Stimulated activated naive CD8-positive, alpha-beta T cell treated with anti-CD3 and anti-CD28 coated beads, Interleukin-15, amount 100 ng/mL, for 72 hours (primary cell): ENCODE data around the gene TNS4.

Source experiments
- ATAC-seq: fragments of 150-1000 bp; cut with Tn5 transposase; 2 replicates; pipeline ENCODE4 v1.10.0; 2021; ENCODE audit warnings: mild to moderate bottlenecking, moderate library complexity
- DNase-seq, 2 donors: peaks; one replicate each; pipeline ENCODE4 v3.0.0; 2021 to 2022
- H3K27ac Mint-ChIP-seq, 2 donors: one replicate each; pipeline ENCODE4 v1.8.0; 2022; ENCODE audit warnings: mild to moderate bottlenecking in 2 of 2, mixed read lengths in 2 of 2, moderate library complexity in 2 of 2
- H3K27me3 Mint-ChIP-seq: one replicate; pipeline ENCODE4 v1.8.0; 2022; ENCODE audit warnings: mixed read lengths
- H3K4me1 Mint-ChIP-seq: one replicate; pipeline ENCODE4 v1.8.0; 2022; ENCODE audit warnings: mild to moderate bottlenecking, mixed read lengths
- H3K4me3 Mint-ChIP-seq, 2 donors: one replicate each; pipeline ENCODE4 v1.8.0; 2022; ENCODE audit warnings: mild to moderate bottlenecking in 2 of 2, mixed read lengths in 2 of 2, moderate library complexity in 1 of 2
- H3K9me3 Mint-ChIP-seq, 2 donors: one replicate each; pipeline ENCODE4 v1.8.0; 2022; ENCODE audit warnings: mixed read lengths in 2 of 2

Gene TNS4

DNA sequence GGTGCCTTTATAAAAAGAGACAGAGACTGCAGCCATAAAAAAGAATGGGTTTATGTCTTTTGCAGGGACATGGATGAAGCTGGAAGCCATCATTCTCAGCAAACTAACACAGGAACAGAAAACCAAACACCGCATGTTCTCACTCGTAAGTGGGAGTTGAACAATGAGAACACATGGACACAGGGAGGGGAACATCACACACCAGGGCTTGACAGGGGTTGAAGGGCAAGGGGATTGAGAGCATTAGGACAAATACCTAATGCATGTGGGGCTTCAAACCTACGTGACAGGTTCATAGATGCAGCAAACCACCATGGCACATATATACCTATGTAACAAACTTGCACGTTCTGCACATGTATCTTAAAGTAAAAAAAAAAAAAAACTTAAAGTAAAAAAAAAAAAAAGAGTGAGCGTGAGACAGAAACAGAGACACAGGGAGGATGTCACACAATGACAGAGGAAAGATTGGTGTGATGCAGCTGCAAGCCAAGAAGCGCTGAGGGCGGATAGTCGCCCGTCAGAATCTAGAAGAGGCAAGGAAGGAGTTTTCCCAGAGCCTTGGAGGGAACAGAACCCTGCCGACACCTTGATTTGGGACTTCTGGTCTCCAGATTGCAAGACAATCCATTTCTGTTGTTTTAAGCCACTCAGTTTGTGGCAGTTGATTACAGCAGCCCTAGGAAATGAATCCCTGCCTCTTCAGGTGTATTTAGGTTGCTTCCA lies 27.4 kb upstream of the TNS4 start:
- Mint-ChIP-seq H3K27ac (no peak overlapping the region), H3K9me3 (peaks cover 18 to 22% of the 10 kb centered on the region in 2 donors), H3K4me1 (peaks cover 56% of the 10 kb centered on the region), H3K27me3 (no peaks in the 10 kb centered on the region), H3K4me3 (peak overlapping the region in 1 of 2 donors; percentile 9)
- no peak for DNase-seq
- no peak for ATAC-seq

DNA sequence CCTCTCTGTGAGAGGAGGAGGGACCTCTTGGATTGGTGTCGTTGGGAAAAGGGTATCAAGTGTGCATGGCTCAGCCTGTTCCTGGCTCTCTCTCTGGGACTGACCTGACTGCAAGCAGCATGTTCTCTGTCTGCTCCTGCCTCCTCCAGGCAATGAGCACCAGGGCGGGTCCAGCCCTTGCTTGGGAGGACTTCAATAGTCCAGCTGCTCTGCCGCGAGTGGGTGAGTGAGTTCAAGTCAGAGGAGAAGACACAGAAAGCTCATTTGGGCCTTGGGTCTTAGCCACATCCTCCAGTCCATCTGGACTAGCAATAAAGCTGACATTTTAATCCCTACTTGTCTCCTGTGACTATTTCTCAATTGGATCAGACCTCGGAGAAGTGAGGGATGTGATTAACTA lies 25.2 kb upstream of the TNS4 start:
- peaks cover 36% of the 10 kb centered on the region for H3K4me1 Mint-ChIP-seq
- H3K27ac Mint-ChIP-seq: no peak overlapping the region
- H3K27me3 Mint-ChIP-seq: no peaks in the 10 kb centered on the region
- ATAC-seq: no peak
- H3K9me3 Mint-ChIP-seq: peaks cover 22 to 23% of the 10 kb centered on the region in 2 donors
- H3K4me3 Mint-ChIP-seq: no peak overlapping the region
- DNase-seq: no peak

DNA sequence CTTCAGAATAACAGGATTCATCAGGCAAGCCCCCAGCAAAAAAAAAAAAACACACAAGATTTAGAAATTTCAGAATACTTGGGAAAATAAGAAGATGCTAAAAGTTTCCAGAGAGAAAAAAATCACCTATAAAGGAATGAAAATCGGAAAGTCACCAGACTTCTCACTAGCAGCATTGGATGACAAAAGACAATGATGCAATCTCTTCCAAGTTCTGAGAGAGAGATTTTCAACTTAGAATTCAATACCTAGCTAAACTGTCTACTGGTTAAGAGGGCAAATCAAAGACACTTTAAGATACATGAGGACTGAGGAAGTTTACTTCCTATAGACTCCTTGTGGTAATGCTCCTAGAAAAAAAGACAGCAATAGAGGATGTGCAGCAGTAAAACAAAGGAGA lies 23.9 kb upstream of the TNS4 start:
- H3K27me3 Mint-ChIP-seq: no peaks in the 10 kb centered on the region
- peaks cover 22 to 23% of the 10 kb centered on the region in 2 donors for H3K9me3 Mint-ChIP-seq
- DNase-seq (no peak), ATAC-seq (no peak)
- peaks cover 32% of the 10 kb centered on the region for H3K4me1 Mint-ChIP-seq
- H3K27ac Mint-ChIP-seq: no peak overlapping the region
- no peak overlapping the region for H3K4me3 Mint-ChIP-seq

DNA sequence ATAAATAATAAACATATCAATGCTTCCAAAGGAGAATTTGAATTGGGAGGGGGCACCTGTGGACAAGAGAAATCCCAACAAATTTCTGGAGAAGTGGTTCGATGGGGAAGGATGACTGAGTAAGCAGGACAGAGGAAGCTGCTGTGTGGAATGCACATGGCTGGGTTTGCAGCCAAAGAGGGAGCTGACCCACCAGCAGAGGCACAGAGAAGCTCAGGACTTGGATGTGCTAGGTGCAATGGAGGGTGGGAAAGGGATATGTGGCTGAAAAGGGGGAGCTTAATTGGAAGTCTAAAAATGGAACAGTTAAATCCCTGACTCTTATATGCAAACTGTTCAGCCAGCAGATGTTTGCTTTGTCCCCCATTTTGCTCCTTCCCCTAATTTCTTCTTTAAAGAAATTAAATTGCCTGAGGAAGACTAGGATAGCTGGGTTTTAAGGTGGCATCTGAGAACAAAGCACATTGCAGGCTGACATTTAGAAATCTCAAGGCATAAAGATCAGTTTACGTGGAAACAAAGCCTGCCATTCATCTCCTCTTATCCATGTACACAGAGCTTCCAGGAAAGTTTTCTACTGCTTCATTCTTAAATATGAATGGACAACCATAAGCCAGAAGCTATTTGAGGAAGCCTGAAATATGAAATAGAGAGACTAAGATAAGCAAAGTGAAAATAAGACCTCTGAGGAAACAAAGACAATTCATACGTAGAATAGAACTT lies 23.0 kb upstream of the TNS4 start:
- H3K4me1 Mint-ChIP-seq: peaks cover 28% of the 10 kb centered on the region
- no peak overlapping the region for H3K27ac Mint-ChIP-seq
- ATAC-seq (no peak), DNase-seq (no peak)
- no peaks in the 10 kb centered on the region for H3K27me3 Mint-ChIP-seq
- H3K4me3 Mint-ChIP-seq: no peak overlapping the region
- H3K9me3 Mint-ChIP-seq: peaks cover 22 to 23% of the 10 kb centered on the region in 2 donors

DNA sequence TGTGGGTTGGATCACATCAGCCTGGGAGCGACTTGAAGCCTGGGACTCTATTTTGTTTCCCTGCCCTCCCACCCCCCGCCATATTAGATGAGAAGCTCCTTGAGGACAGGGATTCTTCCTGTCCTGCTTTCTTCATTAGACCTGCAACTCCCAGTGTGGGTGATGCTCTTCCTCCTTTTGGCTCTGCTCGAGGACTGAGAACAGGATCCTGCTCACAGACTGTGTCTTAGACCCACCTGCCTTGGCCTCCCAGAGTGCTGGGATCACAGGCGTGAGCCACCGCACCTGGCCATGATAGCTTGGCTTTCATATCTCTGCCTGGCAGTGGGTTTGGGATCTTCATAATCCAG lies 21.5 kb upstream of the TNS4 start:
- DNase-seq (no peak), ATAC-seq (no peak)
- peaks cover 22 to 23% of the 10 kb centered on the region in 2 donors for H3K9me3 Mint-ChIP-seq
- H3K27ac Mint-ChIP-seq: no peak overlapping the region
- H3K4me3 Mint-ChIP-seq: no peak overlapping the region
- H3K4me1 Mint-ChIP-seq: peaks cover 31% of the 10 kb centered on the region
- H3K27me3 Mint-ChIP-seq: no peaks in the 10 kb centered on the region

DNA sequence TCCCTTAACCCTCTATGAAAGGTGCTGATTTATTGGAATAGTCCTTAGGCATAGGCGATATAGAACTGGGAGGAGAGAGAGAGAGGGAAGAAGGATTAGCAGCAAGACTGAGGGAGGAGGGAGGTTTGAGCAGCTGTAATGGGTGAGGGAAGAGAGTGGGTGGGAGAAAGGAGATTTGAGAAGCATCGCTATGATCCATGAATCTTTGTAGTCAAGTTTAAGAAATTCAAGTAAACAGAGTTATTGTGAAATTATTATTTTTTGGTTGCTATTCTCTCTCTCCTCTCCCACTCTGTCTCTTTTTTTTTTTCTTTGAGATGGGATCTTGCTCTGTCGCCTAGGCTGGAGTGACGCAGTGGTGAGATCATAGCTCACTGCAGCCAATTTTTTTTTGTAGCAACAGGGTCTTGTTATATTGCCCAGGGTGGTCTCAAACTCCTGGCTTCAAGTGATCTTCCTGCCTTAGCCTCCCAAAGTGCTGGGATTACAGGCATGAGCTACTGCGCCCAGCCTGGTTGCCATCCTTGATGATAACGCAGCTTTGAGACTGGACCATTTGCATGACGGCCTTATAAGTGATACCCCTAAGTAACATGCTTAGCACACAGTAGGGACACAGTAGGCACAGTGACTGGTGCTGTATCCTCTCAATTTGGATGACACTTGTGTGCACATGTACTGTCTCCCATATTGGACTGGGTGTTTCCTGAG lies 21.0 kb upstream of the TNS4 start:
- peak overlapping the region in 1 of 2 donors; percentile 16 for H3K27ac Mint-ChIP-seq
- H3K27me3 Mint-ChIP-seq: no peaks in the 10 kb centered on the region
- H3K4me1 Mint-ChIP-seq: peaks cover 37% of the 10 kb centered on the region
- ATAC-seq: no peak
- no peak for DNase-seq
- H3K9me3 Mint-ChIP-seq: peaks cover 22 to 23% of the 10 kb centered on the region in 2 donors
- H3K4me3 Mint-ChIP-seq: no peak overlapping the region

DNA sequence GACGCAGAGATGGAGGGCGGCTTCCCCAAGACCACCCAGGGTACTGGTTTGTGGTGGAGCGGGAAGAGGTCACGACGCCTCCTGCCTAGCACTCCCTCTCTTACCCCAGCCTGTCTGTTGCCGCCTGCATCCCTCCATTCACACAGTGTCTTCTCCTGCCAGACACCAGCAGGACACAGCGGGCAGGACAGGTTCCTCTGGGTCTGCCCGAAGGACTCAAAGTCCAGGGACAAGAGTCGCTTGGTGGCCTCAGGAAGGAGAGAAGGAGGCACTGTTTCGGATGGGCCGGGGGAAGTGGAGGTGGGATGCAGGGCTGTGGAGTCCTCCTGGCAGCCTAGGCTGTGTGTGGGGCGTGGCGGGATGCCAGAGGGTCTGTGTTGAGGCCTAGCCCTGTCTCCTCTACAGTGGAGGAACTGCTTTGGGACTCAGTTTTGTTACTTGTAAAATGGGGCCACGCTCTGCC lies 19.6 kb upstream of the TNS4 start:
- ATAC-seq: no peak
- no peak overlapping the region for H3K27ac Mint-ChIP-seq
- no peaks in the 10 kb centered on the region for H3K27me3 Mint-ChIP-seq
- no peak for DNase-seq
- H3K4me3 Mint-ChIP-seq: no peak overlapping the region
- peaks cover 21 to 23% of the 10 kb centered on the region in 2 donors for H3K9me3 Mint-ChIP-seq
- peaks cover 51% of the 10 kb centered on the region for H3K4me1 Mint-ChIP-seq

DNA sequence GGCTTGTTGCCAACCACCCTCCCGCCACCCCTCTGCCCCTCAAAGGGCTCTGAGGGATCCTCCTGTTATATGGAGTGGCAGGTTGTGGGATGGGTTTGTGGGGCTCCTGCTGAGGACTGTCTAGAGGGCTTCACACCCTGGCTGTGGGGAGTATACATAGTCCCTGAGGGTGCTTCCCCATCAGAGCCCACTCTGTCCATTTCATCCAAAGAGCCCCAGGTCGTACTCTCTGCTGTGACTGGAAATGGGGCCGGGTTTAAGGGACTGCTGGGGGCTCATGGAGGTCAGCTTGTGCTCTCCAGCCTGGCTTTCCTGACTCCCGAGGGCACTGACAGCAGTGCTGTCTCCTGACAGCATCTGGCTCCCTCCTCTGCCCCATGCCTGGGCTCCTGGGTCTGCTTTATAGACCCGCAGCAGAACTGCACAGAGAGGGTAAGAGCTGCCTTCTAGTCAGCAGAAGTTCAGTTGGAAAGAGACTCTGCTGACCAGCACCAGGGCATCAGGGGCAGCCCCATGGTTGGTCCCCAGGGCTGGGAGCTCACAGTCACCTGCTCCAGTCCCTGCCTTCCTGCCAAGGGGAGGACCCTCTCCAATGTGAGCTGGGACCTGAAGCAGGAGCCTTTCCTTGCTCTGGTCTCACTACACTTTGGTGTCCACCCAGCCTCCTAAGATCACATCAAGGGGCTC lies 17.8 kb upstream of the TNS4 start:
- ATAC-seq (no peak), DNase-seq (no peak)
- Mint-ChIP-seq H3K27me3 (peaks cover 5% of the 10 kb centered on the region), H3K4me1 (peaks cover 69% of the 10 kb centered on the region), H3K27ac (no peak overlapping the region), H3K4me3 (peak overlapping the region; percentile 17 to 63), H3K9me3 (peaks cover 4 to 9% of the 10 kb centered on the region in 2 donors)

DNA sequence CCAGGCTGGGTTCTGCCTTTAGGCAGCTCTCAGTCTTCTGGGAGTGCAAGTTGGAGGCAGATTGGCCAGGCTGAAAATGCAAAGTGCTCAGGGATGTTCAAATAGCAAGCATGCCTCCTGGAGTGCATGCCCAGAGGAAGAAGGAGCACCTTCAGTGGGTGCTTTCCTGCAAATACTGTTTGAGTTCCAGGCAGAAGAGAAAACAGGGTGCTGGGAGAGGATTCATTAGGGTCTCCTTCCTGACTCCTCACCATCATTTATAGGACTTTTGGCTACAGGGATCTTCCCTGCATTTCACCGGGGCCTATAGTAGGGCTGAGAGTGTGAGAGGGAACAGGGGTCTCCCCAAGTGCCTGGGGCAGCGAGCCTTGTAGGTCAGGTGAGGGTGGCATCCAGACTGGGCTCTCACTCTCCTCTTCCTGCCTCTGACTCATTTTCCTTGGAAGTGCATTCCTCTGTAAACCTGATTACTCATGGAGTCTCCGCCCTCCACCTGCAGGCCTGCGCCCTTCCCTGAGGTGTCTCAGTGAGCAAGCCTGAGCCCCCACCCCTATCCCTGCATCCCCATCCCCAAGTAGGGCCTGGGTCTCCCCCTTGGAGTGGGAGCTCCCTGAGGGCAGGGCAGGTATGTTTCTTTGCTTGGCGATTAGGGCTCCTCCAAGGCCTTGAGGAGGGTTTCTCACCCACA lies 17.1 kb upstream of the TNS4 start:
- ATAC-seq (no peak), DNase-seq (no peak)
- Mint-ChIP-seq H3K9me3 (peaks cover 0 to 5% of the 10 kb centered on the region in 2 donors), H3K4me3 (peak overlapping the region; percentile 73 to 74), H3K27me3 (peaks cover 12% of the 10 kb centered on the region), H3K4me1 (peaks cover 75% of the 10 kb centered on the region), H3K27ac (no peak overlapping the region)

DNA sequence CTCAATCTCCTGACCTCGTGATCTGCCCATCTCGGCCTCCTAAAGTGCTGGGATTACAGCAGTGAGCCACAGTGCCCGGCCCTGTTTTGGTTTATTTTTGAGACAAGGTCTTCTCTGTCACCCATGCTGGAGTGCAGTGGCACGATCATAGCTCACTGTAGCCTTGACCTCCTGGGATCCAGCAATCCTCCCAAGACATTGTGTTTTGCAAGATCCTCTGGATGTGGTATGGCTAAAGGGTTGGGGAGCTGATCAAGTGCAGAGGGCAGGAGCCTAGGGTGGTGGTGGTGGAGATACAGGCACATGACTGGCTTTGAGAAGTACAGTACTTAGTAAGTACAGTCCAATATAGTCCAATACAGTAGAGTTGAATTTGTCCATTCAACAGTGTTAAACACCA lies 16.6 kb upstream of the TNS4 start:
- Mint-ChIP-seq H3K4me3 (peak overlapping the region; percentile 73 to 74), H3K27ac (peak overlapping the region in 1 of 2 donors; percentile 10), H3K27me3 (peaks cover 14% of the 10 kb centered on the region), H3K9me3 (no peaks in the 10 kb centered on the region), H3K4me1 (peaks cover 76% of the 10 kb centered on the region)
- no peak for ATAC-seq
- DNase-seq: no peak

DNA sequence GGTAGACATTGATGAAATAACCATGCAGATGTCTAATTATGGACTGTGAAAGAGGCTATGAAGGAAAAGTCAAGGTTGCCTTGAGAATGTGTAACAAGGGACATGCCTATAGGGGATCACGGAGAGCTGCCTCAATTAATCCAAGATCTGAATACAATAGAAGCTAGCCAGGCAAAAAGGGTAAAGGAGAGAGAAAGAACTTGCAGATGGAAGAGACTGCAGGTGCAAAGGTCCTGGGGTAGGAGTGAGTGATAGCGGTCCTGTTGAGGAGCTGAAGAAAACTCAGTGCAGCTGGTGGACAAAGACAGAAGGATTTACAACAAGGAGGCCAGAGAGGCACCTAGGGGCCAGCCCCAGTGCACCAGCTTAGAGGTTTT lies 15.9 kb upstream of the TNS4 start:
- peaks cover 14% of the 10 kb centered on the region for H3K27me3 Mint-ChIP-seq
- H3K9me3 Mint-ChIP-seq: no peaks in the 10 kb centered on the region
- no peak for DNase-seq
- peak overlapping the region; percentile 73 to 78 for H3K4me3 Mint-ChIP-seq
- H3K4me1 Mint-ChIP-seq: peaks cover 76% of the 10 kb centered on the region
- no peak for ATAC-seq
- peak overlapping the region; percentile 20 to 69 for H3K27ac Mint-ChIP-seq

DNA sequence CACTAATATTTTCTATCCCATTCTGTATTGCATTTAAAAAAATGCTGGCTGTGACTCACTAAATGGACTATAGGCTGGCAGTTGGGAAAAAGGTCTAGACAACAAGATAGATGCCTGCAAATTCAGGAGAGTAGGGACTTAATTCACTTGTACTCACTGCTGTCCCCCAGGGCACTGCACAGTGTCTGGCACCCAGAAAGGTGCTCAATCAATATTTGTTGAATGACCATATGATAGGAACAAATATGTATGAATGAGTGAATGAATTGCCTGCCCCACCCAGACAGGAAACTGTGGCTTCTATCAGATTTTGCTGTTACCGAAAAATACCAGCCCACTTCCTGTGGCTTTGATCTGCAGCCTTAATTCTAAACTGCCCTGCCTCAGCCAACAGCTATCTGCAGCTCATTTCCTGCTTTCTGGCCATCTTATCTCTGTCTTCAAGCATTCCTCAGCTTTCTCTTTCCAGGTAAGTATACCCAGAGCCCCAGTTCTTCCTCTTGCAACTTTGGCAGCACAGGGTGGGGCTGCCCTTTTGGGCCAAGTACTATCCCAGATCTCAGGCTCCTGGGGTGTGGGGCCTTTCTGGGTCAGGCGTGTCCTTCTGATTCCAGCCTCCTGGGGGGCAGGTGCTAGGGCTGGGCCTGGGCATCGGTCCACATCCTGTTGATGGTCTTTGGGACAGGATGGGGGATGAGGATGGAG lies 15.3 kb upstream of the TNS4 start:
- H3K4me1 Mint-ChIP-seq: peaks cover 74% of the 10 kb centered on the region

DNA sequence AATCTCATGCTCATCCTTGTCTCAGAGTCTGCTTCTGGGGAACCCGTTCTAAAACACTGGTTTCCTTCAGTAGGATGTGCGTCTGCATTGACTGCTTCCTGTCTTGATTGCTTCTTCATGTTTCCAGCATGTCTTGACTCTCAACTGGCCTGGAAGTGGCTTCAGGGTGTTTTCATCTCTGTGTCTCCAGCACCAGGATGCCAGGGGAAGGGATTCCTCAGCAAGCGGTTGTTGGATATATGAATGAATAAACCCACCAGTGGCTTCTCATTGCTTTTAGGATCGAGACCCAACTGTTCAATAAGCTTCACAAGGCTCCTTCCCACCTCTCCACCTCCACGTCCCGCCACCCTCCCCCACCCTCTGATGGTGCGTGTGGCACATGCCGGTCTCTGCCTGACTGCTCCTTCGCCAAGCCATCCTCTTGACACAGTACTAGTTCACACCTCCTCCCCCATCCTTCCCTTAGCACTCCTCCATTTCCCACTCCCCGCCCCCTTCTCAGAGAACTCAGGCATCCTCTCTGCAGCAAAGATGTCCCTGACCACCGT lies 14.1 kb upstream of the TNS4 start:
- Mint-ChIP-seq H3K9me3 (no peaks in the 10 kb centered on the region), H3K4me1 (peaks cover 64% of the 10 kb centered on the region), H3K27me3 (peaks cover 14% of the 10 kb centered on the region), H3K4me3 (peak overlapping the region; percentile 73 to 78), H3K27ac (peak overlapping the region; percentile 83 to 87)
- DNase-seq (no peak), ATAC-seq (peak; percentile 54)

More for the DNA sequence above, 15.3 kb upstream of the TNS4 start:
- Mint-ChIP-seq H3K27ac (peak overlapping the region; percentile 69 to 70), H3K4me3 (peak overlapping the region; percentile 73 to 78), H3K27me3 (peaks cover 14% of the 10 kb centered on the region), H3K9me3 (no peaks in the 10 kb centered on the region)
- ATAC-seq: peak; percentile 93
- DNase-seq: peak; percentile 56 to 75

DNA sequence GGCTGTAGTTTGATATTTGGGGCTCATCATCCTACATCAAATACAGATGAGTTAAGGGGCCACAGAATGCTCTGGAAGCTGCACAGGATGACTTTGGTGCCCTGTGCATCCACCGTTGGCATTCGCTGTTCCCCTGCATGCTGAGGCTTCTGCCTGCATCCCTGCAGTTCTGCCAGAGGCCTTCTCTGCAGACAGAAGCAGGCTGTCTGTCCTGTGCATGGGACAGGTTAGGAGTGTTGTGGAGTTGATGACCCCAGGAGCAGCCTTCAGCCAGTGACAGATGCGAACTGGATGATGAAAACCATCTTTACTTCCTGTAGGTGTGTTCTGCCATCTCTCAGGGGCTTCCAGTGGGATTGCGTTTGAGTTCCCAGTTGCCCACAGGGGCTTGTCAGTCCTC lies 13.6 kb upstream of the TNS4 start:
- Mint-ChIP-seq H3K27me3 (peaks cover 14% of the 10 kb centered on the region), H3K4me3 (no peak overlapping the region)

More for the DNA sequence above, 13.6 kb upstream of the TNS4 start:
- Mint-ChIP-seq H3K27ac (no peak overlapping the region), H3K9me3 (no peaks in the 10 kb centered on the region), H3K4me1 (peaks cover 64% of the 10 kb centered on the region)
- DNase-seq (no peak), ATAC-seq (no peak)
